ENCODE results near the gene FBLL1.

- TF ChIP-seq POLR2A (IDR thresholded peaks at IDR 0.05; ENCODE audit: low read depth) = no peak
- no peak for TF ChIP-seq POLR2AphosphoS5 (IDR thresholded peaks at IDR 0.05)
- no peak for TF ChIP-seq CTCF (IDR thresholded peaks at IDR 0.05)
- TF ChIP-seq EP300 (IDR thresholded peaks at IDR 0.05) = no peak
Observed at GRCh38 chr5:168513861-168514428, 15.2 kb upstream of the FBLL1 start.

Measured in esophagus muscularis mucosa (tissue), 4 donors.